GM18858 (cell line): ENCODE data around the gene FNDC7.
"Not testable (repeated sequence)": the region's sequence is repeated elsewhere in the genome, so short reads cannot be mapped to it uniquely, and the experiment has no call there.

Experiments
- ATAC-seq: cut with Tn5 transposase; IDR thresholded peaks from one replicate; pipeline ENCODE4 v1.9.1; 2021; ENCODE audit not compliant: unreplicated experiment

FNDC7 gene

GRCh38 chr1:108742253-108742652, 29.5 kb downstream of the FNDC7 start:
- ATAC-seq: no peak

- ATAC-seq: no peak
These were observed 33.3 kb downstream of the FNDC7 start for GRCh38 chr1:108745980-108746381.

GRCh38 chr1:108746382-108747170, 33.9 kb downstream of the FNDC7 start, which contains the start of gene STXBP3:
Gene STXBP3, plus strand, starts transcription at chr1:108746674. Its CDS starts 64 bp downstream, at chr1:108746738.
- peak; percentile 84 for ATAC-seq

- ATAC-seq: no peak
These were observed 34.6 kb downstream of the FNDC7 start for GRCh38 chr1:108747171-108747850.

GRCh38 chr1:108747898-108748297, 35.2 kb downstream of the FNDC7 start:
- no peak for ATAC-seq

- no peak for ATAC-seq
These were observed 36.4 kb downstream of the FNDC7 start for GRCh38 chr1:108749081-108749480.

- ATAC-seq: no peak
These were observed 37.9 kb downstream of the FNDC7 start for GRCh38 chr1:108750476-108751181.

GRCh38 chr1:108753363-108753762, 40.7 kb downstream of the FNDC7 start:
- no peak for ATAC-seq

- no peak for ATAC-seq
These were observed 46.1 kb downstream of the FNDC7 start for GRCh38 chr1:108758796-108759195.

GRCh38 chr1:108767115-108767514, 54.4 kb downstream of the FNDC7 start:
- no peak for ATAC-seq

- no peak for ATAC-seq
These were observed 55.0 kb downstream of the FNDC7 start for GRCh38 chr1:108767708-108768107.

GRCh38 chr1:108777839-108778238, 65.1 kb downstream of the FNDC7 start:
- no peak for ATAC-seq

- ATAC-seq: no peak
These were observed 66.7 kb downstream of the FNDC7 start for GRCh38 chr1:108779455-108779854.

- ATAC-seq: no peak
These were observed 68.3 kb downstream of the FNDC7 start for GRCh38 chr1:108780937-108781574.

GRCh38 chr1:108781575-108781944, 68.9 kb downstream of the FNDC7 start:
- ATAC-seq: not testable (repeated sequence)

- no peak for ATAC-seq
These were observed 72.6 kb downstream of the FNDC7 start for GRCh38 chr1:108785264-108785663.

GRCh38 chr1:108785880-108786279, 73.2 kb downstream of the FNDC7 start:
- no peak for ATAC-seq

GRCh38 chr1:108791790-108792189, 79.1 kb downstream of the FNDC7 start:
- no peak for ATAC-seq
